Measurements from ENCODE around the gene TAX1BP1.
A peak's percentile ranks its signal among the peaks of the same experiment; 100 is the strongest.
"Not testable (repeated sequence)": the region's sequence is repeated elsewhere in the genome, so short reads cannot be mapped to it uniquely, and the experiment has no call there.

TAX1BP1 gene

GRCh38 chr7:27740449-27741086, 606 bp downstream of the TAX1BP1 start:
- peak; percentile 7 for DNase-seq

GRCh38 chr7:27742091-27742710, 2.2 kb downstream of the TAX1BP1 start:
- DNase-seq = not testable (repeated sequence)

- peak; percentile 3 for DNase-seq
Measured at GRCh38 chr7:27745064-27745583, 5.2 kb downstream of the TAX1BP1 start.

GRCh38 chr7:27746486-27746885, 6.5 kb downstream of the TAX1BP1 start:
- DNase-seq = no peak

GRCh38 chr7:27746978-27747377, 7.0 kb downstream of the TAX1BP1 start:
- DNase-seq = no peak

- DNase-seq = no peak
Measured at GRCh38 chr7:27747589-27748368, 7.8 kb downstream of the TAX1BP1 start.

- no peak for DNase-seq
Measured at GRCh38 chr7:27750316-27750715, 10.4 kb downstream of the TAX1BP1 start.

- DNase-seq = no peak
Measured at GRCh38 chr7:27751888-27752660, 12.1 kb downstream of the TAX1BP1 start.

GRCh38 chr7:27753863-27754262, 13.9 kb downstream of the TAX1BP1 start:
- DNase-seq = no peak

GRCh38 chr7:27756298-27756697, 16.3 kb downstream of the TAX1BP1 start:
- no peak for DNase-seq

- DNase-seq = no peak
Measured at GRCh38 chr7:27759491-27759890, 19.5 kb downstream of the TAX1BP1 start.

GRCh38 chr7:27762062-27762461, 22.1 kb downstream of the TAX1BP1 start:
- no peak for DNase-seq

- no peak for DNase-seq
Measured at GRCh38 chr7:27763983-27764508, 24.1 kb downstream of the TAX1BP1 start.

GRCh38 chr7:27765841-27766240, 25.9 kb downstream of the TAX1BP1 start:
- DNase-seq = no peak

- no peak for DNase-seq
Measured at GRCh38 chr7:27767374-27767773, 27.4 kb downstream of the TAX1BP1 start.

- DNase-seq = no peak
Measured at GRCh38 chr7:27771111-27771510, 31.1 kb downstream of the TAX1BP1 start.

- no peak for DNase-seq
Measured at GRCh38 chr7:27774717-27775328, 34.9 kb downstream of the TAX1BP1 start.

GRCh38 chr7:27775782-27776181, 35.8 kb downstream of the TAX1BP1 start:
- DNase-seq = no peak

- DNase-seq = no peak
Measured at GRCh38 chr7:27777662-27778061, 37.7 kb downstream of the TAX1BP1 start.

GRCh38 chr7:27779873-27780272, 39.9 kb downstream of the TAX1BP1 start:
- DNase-seq = no peak

- DNase-seq = no peak
Measured at GRCh38 chr7:27781188-27781587, 41.2 kb downstream of the TAX1BP1 start.

- DNase-seq = no peak
Measured at GRCh38 chr7:27782849-27783248, 42.9 kb downstream of the TAX1BP1 start.

Data from NCI-H446 treated with DMSO at 0.1 percent for 48 hours (cell line).